ENCODE data around the gene EFNA4.

EFNA4 gene

DNA sequence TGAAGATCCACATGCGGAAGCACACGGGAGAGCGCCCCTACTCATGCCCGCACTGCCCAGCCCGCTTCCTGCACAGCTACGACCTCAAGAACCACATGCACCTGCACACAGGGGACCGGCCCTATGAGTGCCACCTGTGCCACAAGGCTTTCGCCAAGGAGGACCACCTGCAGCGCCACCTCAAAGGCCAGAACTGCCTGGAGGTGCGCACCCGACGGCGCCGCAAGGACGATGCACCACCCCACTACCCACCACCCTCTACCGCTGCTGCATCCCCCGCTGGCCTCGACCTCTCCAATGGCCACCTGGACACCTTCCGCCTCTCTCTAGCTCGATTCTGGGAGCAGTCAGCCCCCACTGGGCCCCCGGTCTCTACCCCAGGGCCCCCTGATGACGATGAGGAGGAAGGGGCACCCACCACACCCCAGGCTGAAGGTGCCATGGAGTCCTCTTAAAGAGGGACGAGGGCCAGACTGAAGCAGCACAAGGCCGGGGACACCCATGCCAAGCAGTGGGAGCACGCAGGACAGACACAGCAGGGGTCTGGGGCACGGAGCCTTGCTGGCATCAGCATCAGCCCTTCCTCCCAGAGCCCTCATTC lies 47.2 kb upstream of the EFNA4 start:
- H3K4me1 ChIP-seq (ENCODE audit: control insufficient read depth, insufficient read depth, low read length) = peaks cover 13% of the 10 kb centered on the region
- TF ChIP-seq GLIS2 (tag by site-specific recombination; IDR thresholded peaks at IDR 0.05) (peak; percentile 65), OVOL3 (tag by site-specific recombination; IDR thresholded peaks at IDR 0.05) (no peak), ZNF596 (tag by site-specific recombination; IDR thresholded peaks at IDR 0.05) (no peak), HIC1 (tag by site-specific recombination; IDR thresholded peaks at IDR 0.05) (peak; percentile 83), ZNF18 (tag by site-specific recombination; IDR thresholded peaks at IDR 0.05) (no peak), ZNF184 (tag by site-specific recombination; IDR thresholded peaks at IDR 0.05) (no peak), GLI4 (tag by site-specific recombination; IDR thresholded peaks at IDR 0.05) (no peak), ZBTB20 (tag by site-specific recombination; IDR thresholded peaks at IDR 0.05) (no peak), ZFP41 (tag by site-specific recombination; IDR thresholded peaks at IDR 0.05; ENCODE audit: borderline replicate concordance) (no peak), ZNF600 (tag by site-specific recombination; IDR thresholded peaks at IDR 0.05) (0 out of 2 replicates have a peak, but pooled peaks have one; percentile 6), ZIC2 (tag by site-specific recombination; IDR thresholded peaks at IDR 0.05) (no peak), ZNF529 (tag by site-specific recombination; IDR thresholded peaks at IDR 0.05; ENCODE audit: insufficient replicate concordance) (no peak), ZNF146 (tag by site-specific recombination; IDR thresholded peaks at IDR 0.05) (no peak), ZNF585B (tag by site-specific recombination; IDR thresholded peaks at IDR 0.05) (no peak)
- TF ChIP-seq, protein P1, sequence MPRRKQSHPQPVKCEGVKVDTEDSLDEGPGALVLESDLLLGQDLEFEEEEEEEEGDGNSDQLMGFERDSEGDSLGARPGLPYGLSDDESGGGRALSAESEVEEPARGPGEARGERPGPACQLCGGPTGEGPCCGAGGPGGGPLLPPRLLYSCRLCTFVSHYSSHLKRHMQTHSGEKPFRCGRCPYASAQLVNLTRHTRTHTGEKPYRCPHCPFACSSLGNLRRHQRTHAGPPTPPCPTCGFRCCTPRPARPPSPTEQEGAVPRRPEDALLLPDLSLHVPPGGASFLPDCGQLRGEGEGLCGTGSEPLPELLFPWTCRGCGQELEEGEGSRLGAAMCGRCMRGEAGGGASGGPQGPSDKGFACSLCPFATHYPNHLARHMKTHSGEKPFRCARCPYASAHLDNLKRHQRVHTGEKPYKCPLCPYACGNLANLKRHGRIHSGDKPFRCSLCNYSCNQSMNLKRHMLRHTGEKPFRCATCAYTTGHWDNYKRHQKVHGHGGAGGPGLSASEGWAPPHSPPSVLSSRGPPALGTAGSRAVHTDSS (tag by site-specific recombination; IDR thresholded peaks at IDR 0.05) = 0 out of 2 replicates have a peak, but pooled peaks have one; percentile 12
- no peak overlapping the region for H3K4me3 ChIP-seq (ENCODE audit: low read depth, low read length)
- no peaks in the 10 kb centered on the region for H3K9me3 ChIP-seq (ENCODE audit: control insufficient read depth, insufficient read depth, low read depth, low read length)
- ChIA-PET CTCF (interaction anchor here (0.6 to 3.3 kb wide), 20 partner anchors 9 to 227 kb away, joined by 3 to 38 read pairs (median 6); partner anchors contain the start of genes ADAM15, DCST1, DCST2 and EFNA3), POLR2A (interaction anchor here (0.7 to 2.2 kb wide), 4 partner anchors 10 to 61 kb away, joined by 3 to 8 read pairs (median 6); partner anchors contain the start of gene PBXIP1)
- H3K27ac ChIP-seq (ENCODE audit: extremely low read depth, low read depth, low read length) = peak overlapping the region; percentile 48; the same call in 1 of the 2 replicates
- H3K36me3 ChIP-seq (ENCODE audit: control insufficient read depth in 2 of 2, insufficient read depth in 1 of 2, low read length in 2 of 2) = peaks cover 0 to 35% of the 10 kb centered on the region in 2 experiments; a peak in 1 of 3 replicates

GRCh38 chr1:155017041-155017945 lies 46.2 kb upstream of the EFNA4 start:
- POLR2A ChIA-PET = interaction anchor here (0.7 to 2.2 kb wide), 13 partner anchors 11 to 67 kb away, joined by 3 to 12 read pairs (median 6); partner anchors contain the start of genes ADAM15, FLAD1, LENEP and PBXIP1
- Histone ChIP-seq H3K4me1 (ENCODE audit: control insufficient read depth, insufficient read depth, low read length) (peaks cover 7% of the 10 kb centered on the region), H3K36me3 (ENCODE audit: control insufficient read depth in 2 of 2, insufficient read depth in 1 of 2, low read length in 2 of 2) (peaks cover 0 to 35% of the 10 kb centered on the region in 2 experiments; a peak in 1 of 3 replicates), H3K9me3 (ENCODE audit: control insufficient read depth, insufficient read depth, low read depth, low read length) (no peaks in the 10 kb centered on the region), H3K4me3 (ENCODE audit: low read depth, low read length) (peak overlapping the region; percentile 31), H3K27ac (ENCODE audit: extremely low read depth, low read depth, low read length) (peak overlapping the region; percentile 48)
- CTCF ChIA-PET = interaction anchor here (0.6 to 3.3 kb wide), 41 partner anchors 8 to 331 kb away, joined by 3 to 38 read pairs (median 5); partner anchors contain the start of genes ADAM15, DCST1, DCST2 and EFNA3
- TF ChIP-seq ZNF211 (tag by site-specific recombination; IDR thresholded peaks at IDR 0.05; ENCODE audit: low read depth) (no peak), ZNF837 (tag by site-specific recombination; IDR thresholded peaks at IDR 0.05) (no peak), ZNF426 (tag by site-specific recombination; IDR thresholded peaks at IDR 0.05) (no peak), HIC1 (tag by site-specific recombination; IDR thresholded peaks at IDR 0.05) (peak; percentile 100)
- TF ChIP-seq, protein P2, sequence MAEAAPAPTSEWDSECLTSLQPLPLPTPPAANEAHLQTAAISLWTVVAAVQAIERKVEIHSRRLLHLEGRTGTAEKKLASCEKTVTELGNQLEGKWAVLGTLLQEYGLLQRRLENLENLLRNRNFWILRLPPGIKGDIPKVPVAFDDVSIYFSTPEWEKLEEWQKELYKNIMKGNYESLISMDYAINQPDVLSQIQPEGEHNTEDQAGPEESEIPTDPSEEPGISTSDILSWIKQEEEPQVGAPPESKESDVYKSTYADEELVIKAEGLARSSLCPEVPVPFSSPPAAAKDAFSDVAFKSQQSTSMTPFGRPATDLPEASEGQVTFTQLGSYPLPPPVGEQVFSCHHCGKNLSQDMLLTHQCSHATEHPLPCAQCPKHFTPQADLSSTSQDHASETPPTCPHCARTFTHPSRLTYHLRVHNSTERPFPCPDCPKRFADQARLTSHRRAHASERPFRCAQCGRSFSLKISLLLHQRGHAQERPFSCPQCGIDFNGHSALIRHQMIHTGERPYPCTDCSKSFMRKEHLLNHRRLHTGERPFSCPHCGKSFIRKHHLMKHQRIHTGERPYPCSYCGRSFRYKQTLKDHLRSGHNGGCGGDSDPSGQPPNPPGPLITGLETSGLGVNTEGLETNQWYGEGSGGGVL (tag by site-specific recombination; IDR thresholded peaks at IDR 0.05) = peak; percentile 100
- TF ChIP-seq, protein P3, sequence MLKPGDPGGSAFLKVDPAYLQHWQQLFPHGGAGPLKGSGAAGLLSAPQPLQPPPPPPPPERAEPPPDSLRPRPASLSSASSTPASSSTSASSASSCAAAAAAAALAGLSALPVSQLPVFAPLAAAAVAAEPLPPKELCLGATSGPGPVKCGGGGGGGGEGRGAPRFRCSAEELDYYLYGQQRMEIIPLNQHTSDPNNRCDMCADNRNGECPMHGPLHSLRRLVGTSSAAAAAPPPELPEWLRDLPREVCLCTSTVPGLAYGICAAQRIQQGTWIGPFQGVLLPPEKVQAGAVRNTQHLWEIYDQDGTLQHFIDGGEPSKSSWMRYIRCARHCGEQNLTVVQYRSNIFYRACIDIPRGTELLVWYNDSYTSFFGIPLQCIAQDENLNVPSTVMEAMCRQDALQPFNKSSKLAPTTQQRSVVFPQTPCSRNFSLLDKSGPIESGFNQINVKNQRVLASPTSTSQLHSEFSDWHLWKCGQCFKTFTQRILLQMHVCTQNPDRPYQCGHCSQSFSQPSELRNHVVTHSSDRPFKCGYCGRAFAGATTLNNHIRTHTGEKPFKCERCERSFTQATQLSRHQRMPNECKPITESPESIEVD (tag by site-specific recombination; IDR thresholded peaks at IDR 0.05) = no peak
